HAP-1 (cell line): ENCODE measurements around the gene TTF2.
"Not testable (repeated sequence)": the region's sequence is repeated elsewhere in the genome, so short reads cannot be mapped to it uniquely, and the experiment has no call there.

Source experiments
- DNase-seq, 2 experiments: peaks; one replicate each; pipeline ENCODE4 v3.0.0-alpha.2; 2016 to 2020; ENCODE audit warnings: low spot score in 2 of 2
- H3K27me3 ChIP-seq: fragments of 250-450 bp; sonication (Bioruptor Pico); 2 replicates; pipeline ENCODE4 v1.5.1; 2020; ENCODE audit warnings: low read depth, mild to moderate bottlenecking, moderate library complexity
- H3K36me3 ChIP-seq: fragments of 250-450 bp; sonication (Bioruptor Pico); replicated peaks from 2 replicates; pipeline ENCODE4 v1.5.1; 2020; ENCODE audit warnings: mild to moderate bottlenecking
- H3K4me1 ChIP-seq: fragments of 250-450 bp; sonication (Bioruptor Pico); 2 replicates; pipeline ENCODE4 v1.5.1; 2020; ENCODE audit warnings: mild to moderate bottlenecking
- H3K4me3 ChIP-seq: fragments of 250-450 bp; sonication (Bioruptor Pico); 2 replicates; pipeline ENCODE4 v1.5.1; 2020; ENCODE audit warnings: mild to moderate bottlenecking, moderate library complexity
- H3K9me3 ChIP-seq: fragments of 250-450 bp; sonication (Bioruptor Pico); 2 replicates; pipeline ENCODE4 v1.5.1; 2020; ENCODE audit warnings: mild to moderate bottlenecking, moderate library complexity
- in situ Hi-C: fragments of 300-500 bp; cut with MboI; formaldehyde crosslinking; loops from 3 replicates; pipeline ENCODE4 v1.14.3; 2020; ENCODE audit warnings: low sequenced_read_pairs, inconsistent platforms, mixed read lengths

Gene TTF2

DNA sequence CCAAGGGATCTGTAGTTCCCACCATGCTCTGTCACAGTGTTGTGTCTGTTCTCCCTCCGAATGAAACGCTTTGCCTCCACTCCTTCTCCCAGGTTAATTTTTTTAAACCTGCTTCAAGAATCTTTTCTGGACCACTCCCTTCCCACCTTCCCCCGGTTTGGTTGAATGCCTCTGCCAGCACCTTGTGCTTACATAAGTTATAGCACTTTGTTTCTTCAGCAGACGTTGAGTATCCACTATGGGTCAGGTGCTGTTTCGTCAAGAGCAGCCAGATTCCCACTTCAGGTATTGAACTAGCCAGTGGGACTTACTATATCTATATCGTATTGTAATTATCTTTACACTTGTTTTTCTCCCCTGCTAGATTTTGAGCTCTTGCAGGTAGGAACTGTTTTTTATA, 27.6 kb downstream of the TTF2 start:
- Histone ChIP-seq H3K27me3 (no peaks in the 10 kb centered on the region), H3K36me3 (peaks cover 76% of the 10 kb centered on the region), H3K4me1 (no peaks in the 10 kb centered on the region; the same call in 1 of the 2 replicates), H3K9me3 (no peaks in the 10 kb centered on the region), H3K4me3 (no peak overlapping the region)
- DNase-seq: no peak
- in situ Hi-C loops: loop anchor here (25.0 kb wide), 1 partner anchor 850 kb away; the partner anchor contains the start of genes GDAP2 and WDR3

DNA sequence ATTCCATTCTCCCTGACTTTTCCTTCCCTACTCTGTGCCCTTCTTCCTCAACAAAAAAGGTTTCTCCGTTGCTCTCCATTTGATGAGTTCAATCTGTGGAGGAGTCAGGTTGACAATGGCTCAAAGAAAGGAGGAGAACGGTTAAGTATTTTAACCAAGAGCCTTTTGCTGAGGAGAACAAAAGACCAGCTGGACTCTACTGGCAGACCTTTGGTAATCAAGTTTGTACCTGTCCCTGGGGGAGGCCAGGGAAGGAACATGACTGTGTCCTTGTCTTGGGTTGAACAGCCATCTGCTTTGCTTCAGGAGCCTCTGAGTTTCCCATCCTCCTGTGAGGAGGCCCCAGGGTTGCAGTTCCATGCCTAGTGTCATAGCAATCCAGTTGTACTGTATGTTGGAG, 29.9 kb downstream of the TTF2 start:
- in situ Hi-C loops: loop anchor here (25.0 kb wide), 1 partner anchor 847 kb away; the partner anchor contains the start of genes GDAP2 and WDR3
- H3K36me3 ChIP-seq: peaks cover 84% of the 10 kb centered on the region
- H3K4me3 ChIP-seq: no peak overlapping the region
- H3K4me1 ChIP-seq: no peaks in the 10 kb centered on the region; the same call in 1 of the 2 replicates
- DNase-seq: no peak
- no peaks in the 10 kb centered on the region for H3K9me3 ChIP-seq
- H3K27me3 ChIP-seq: no peaks in the 10 kb centered on the region

DNA sequence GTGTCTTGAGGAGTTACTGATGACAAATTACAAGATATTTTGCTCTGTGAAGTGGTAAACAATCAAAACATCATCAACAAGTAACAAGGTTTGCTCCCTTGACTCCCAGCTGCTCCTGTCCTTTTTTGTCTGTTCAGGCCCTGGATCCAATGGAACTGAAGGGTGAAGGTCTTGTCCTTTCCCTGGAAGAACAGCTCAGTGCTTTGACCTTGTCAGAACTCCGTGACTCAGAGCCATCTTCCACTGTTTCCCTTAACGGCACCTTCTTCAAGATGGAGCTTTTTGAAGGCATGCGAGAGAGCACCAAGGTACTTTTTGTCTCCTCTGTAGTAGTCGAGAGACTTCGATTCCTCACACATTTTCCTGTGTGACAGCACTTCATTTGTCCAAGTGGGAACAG, 32.5 kb downstream of the TTF2 start:
- no peak overlapping the region for H3K4me3 ChIP-seq
- DNase-seq: no peak
- H3K27me3 ChIP-seq: no peaks in the 10 kb centered on the region
- H3K36me3 ChIP-seq: peaks cover 92% of the 10 kb centered on the region
- in situ Hi-C loops: loop anchor here (25.0 kb wide), 1 partner anchor 845 kb away; the partner anchor contains the start of genes GDAP2 and WDR3
- H3K4me1 ChIP-seq: no peaks in the 10 kb centered on the region; the same call in 1 of the 2 replicates
- H3K9me3 ChIP-seq: no peaks in the 10 kb centered on the region

DNA sequence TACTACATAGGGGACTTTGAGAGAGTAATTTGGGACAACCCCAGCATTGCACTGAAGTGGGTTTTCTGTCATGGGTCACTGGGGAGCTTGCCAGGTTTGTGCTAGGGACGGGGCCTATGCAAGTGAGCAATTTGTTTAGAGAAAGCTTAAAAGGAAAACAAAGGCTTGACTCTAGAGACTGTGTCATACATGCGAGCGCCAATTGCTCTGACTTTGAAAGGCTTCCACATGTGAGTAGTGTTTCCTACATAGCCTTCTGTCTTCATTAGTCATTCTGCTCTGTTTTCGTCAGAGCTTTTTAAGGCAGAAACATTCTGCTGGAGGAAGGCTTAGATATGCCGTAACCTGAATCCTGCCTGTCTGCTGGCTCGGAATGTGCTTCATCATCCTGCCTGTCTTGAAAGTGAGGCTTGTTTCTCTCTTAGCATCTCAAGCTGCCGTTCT, 33.0 kb downstream of the TTF2 start:
- H3K9me3 ChIP-seq: no peaks in the 10 kb centered on the region
- H3K4me1 ChIP-seq: no peaks in the 10 kb centered on the region; the same call in 1 of the 2 replicates
- no peak overlapping the region for H3K4me3 ChIP-seq
- no peaks in the 10 kb centered on the region for H3K27me3 ChIP-seq
- no peak for DNase-seq
- in situ Hi-C loops: loop anchor here (25.0 kb wide), 1 partner anchor 844 kb away; the partner anchor contains the start of genes GDAP2 and WDR3
- H3K36me3 ChIP-seq: peaks cover 92% of the 10 kb centered on the region

DNA sequence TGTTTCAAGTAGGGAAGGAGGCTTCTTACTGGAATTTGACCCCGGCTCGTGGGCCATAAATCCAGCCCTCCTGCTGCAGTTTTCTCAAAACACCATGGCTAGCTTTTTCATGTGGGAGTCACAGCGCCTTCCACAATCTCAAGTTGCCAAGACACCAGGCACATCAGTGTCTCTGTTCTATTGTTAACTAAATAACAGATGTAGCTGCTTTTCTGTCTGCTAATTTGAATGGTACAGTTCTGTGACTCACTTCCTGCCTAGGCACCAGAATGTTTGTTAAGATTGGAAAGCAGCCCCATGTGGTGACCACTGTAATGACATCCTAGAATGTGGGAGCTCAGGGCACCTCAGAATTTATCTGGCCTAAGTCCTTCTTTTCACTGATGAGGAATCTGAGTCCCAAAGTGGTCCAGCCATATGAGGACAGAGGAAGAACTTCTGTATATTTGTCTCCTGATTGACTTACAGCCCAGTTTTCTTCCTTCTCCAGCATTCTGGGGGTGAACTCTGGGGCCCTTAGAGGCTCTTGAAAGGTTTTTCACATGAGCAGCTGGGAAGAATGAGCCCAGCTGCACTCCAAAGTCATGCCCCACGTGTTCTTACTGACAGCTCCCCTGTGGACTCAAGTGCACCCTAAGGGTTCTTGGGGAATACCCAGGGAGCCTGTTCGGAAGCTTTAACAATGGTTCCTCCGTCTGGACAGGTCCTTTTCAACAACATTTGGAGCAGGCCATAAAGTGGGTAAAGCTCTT, 33.9 kb downstream of the TTF2 start:
- in situ Hi-C loops: loop anchor here (25.0 kb wide), 1 partner anchor 843 kb away; the partner anchor contains the start of genes GDAP2 and WDR3
- H3K4me1 ChIP-seq: no peaks in the 10 kb centered on the region; the same call in 1 of the 2 replicates
- H3K9me3 ChIP-seq: no peaks in the 10 kb centered on the region
- peaks cover 95% of the 10 kb centered on the region for H3K36me3 ChIP-seq
- H3K27me3 ChIP-seq: no peaks in the 10 kb centered on the region
- H3K4me3 ChIP-seq: no peak overlapping the region
- DNase-seq: no peak

DNA sequence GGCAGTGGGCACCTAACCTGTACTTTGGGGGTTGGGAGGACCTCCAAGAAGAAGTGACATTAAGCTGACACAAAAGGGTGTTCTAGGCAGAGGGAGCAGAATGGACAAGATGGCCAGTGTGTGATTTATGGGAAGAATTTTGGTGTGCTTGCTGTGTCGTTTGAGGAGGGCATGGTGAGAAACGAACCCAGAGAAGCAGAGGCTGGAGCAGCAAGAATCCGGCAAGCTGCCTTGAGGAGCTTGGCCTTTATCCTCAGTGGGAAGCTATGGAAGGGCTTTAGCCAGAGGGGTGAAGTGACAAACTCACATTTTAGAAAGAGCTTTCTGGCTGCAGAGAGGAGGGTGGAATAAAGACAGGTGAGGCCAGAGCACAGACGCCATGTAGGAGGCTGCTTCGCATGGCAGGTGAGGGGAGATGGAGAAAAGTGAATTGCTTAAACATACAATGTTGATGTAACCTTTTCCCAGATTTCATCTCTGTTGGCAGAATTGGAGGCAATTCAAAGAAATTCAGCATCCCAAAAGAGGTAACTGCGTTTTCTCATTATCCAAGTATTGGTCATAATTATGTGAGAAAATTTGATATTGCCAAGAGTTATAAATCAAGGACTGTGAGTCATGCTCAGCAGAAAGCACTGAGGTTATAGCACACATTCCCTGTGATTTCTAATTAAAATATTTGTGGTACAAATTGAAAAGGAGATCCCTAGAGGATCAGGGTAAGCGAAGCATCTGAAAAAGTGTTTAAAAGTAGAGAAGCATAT, 34.9 kb downstream of the TTF2 start:
- in situ Hi-C loops: loop anchor here (25.0 kb wide), 1 partner anchor 842 kb away; the partner anchor contains the start of genes GDAP2 and WDR3
- H3K36me3 ChIP-seq: peaks cover 96% of the 10 kb centered on the region
- H3K27me3 ChIP-seq: no peaks in the 10 kb centered on the region
- H3K4me3 ChIP-seq: no peak overlapping the region
- H3K4me1 ChIP-seq: no peaks in the 10 kb centered on the region; the same call in 1 of the 2 replicates
- no peak for DNase-seq
- no peaks in the 10 kb centered on the region for H3K9me3 ChIP-seq

DNA sequence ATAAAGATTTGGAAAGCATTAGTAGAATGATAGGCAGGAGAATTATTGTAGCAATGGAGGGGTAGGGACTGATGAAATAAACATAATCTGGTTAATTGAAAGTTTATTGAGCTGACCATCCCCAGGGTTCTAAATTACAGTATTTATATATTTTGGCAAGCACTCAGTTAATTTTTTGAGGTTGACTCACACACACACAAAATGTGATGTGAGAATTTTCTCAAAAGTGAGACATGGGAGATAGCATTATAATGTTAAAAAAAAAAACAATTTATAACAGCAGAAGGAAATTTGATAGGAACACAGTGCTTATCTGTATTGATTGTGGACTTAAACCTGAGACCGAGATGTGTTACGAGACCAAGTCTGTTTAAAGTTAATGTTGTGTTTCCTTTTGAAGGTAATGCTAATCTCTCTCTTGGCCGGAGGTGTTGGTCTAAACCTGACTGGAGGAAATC, 36.9 kb downstream of the TTF2 start:
- in situ Hi-C loops: loop anchor here (25.0 kb wide), 1 partner anchor 840 kb away; the partner anchor contains the start of genes GDAP2 and WDR3
- no peak for DNase-seq

DNA sequence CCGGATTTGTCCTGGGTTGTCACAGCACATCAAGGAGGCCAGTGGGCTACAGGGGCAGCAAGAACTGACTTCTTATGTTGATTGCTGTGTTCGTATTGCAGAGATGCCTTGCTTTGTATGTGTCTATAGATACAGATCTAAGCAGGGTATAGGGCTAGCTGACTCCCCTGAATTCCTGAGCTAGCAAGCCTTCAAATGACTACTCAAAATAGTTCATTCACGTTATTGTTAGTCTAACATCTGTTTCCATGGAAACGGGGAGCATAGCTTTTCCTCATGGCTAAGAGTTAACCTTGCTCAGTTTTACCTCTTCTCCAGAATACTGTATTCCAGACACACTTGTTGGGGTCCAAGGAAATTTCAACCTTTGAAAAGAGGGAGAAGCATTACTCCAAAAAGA, 37.3 kb downstream of the TTF2 start:
- in situ Hi-C loops: loop anchor here (25.0 kb wide), 1 partner anchor 840 kb away; the partner anchor contains the start of genes GDAP2 and WDR3
- Histone ChIP-seq H3K36me3 (peaks cover 98% of the 10 kb centered on the region), H3K4me3 (no peak overlapping the region), H3K9me3 (no peaks in the 10 kb centered on the region), H3K27me3 (no peaks in the 10 kb centered on the region), H3K4me1 (no peaks in the 10 kb centered on the region)
- DNase-seq: no peak

More for the DNA sequence above, 36.9 kb downstream of the TTF2 start:
- H3K36me3 ChIP-seq: peaks cover 99% of the 10 kb centered on the region
- no peaks in the 10 kb centered on the region for H3K9me3 ChIP-seq
- H3K4me3 ChIP-seq: no peak overlapping the region
- no peaks in the 10 kb centered on the region; the same call in 1 of the 2 replicates for H3K4me1 ChIP-seq
- no peaks in the 10 kb centered on the region for H3K27me3 ChIP-seq

DNA sequence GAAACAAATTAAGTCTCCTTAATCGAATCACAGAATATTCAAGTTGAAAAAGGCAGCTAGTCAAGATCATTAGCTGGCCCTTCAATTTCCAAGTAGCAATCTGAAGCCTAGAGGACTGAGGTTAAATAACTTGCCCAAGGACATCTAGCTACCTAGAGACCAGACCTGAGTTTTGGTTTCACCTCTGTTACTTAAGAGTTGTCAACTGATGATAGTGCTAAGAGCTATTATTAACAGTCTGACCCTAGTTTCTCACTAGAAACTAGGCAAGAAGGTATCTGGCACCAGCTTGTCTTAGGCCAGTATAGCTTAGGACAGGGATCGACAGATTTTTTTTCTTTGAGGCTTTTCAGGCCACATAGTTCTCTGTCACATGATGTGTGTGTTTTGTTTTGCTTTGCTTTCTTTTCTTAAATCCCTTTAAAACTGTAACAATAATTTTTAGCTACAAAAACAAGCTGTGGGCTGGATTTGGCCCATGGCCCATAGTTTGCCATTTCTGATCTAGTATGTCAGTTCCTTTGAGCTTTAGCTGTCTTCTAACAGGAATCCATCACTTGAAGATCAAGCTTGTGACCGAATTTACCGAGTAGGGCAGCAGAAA, 38.3 kb downstream of the TTF2 start:
- Histone ChIP-seq H3K9me3 (no peaks in the 10 kb centered on the region), H3K36me3 (peaks cover 96% of the 10 kb centered on the region), H3K4me1 (no peaks in the 10 kb centered on the region), H3K27me3 (no peaks in the 10 kb centered on the region), H3K4me3 (no peak overlapping the region)
- in situ Hi-C loops: loop anchor here (25.0 kb wide), 1 partner anchor 839 kb away; the partner anchor contains the start of genes GDAP2 and WDR3
- DNase-seq: no peak

DNA sequence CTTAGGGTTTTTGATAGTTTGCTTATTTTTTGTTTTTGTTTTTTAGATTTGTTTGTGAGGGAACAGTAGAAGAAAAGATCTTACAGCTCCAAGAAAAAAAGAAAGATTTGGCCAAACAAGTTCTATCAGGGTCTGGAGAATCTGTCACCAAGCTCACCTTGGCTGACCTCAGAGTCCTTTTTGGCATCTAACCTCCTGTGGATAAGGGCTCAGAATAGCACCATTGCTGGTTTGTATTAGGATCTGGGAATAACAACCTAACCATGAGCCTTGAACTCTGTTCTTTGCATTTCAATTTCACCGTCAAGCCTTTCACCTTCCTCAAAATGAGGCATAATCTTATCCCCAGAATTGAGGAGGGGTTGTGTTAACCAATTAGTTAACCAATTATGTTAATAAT, 41.2 kb downstream of the TTF2 start:
- no peak overlapping the region for H3K4me3 ChIP-seq
- H3K27me3 ChIP-seq: no peaks in the 10 kb centered on the region
- H3K4me1 ChIP-seq: no peaks in the 10 kb centered on the region
- H3K36me3 ChIP-seq: peaks cover 74% of the 10 kb centered on the region
- H3K9me3 ChIP-seq: no peaks in the 10 kb centered on the region
- in situ Hi-C loops: no loop called here
- DNase-seq: no peak

DNA sequence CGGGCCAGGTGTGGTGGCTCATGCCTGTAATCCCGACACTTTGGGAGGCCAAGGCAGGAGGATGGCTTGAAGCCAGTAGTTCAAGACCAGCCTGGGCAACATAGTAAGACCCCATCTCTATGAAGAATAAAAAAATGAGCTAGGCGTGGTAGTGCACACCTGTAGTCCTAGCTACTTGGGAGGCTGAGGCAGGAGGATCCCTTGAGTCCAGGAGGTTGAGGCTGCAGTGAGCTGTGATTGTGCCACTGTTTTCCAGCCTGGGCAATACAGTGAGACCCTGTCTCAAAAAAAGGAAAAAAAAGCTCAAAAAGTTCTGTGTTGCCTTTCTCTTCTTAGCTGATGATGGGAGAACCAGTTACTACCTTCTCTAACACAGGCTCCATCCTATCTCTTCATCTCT, 41.7 kb downstream of the TTF2 start:
- H3K27me3 ChIP-seq, DNase-seq, H3K9me3 ChIP-seq, H3K4me3 ChIP-seq, H3K4me1 ChIP-seq, in situ Hi-C loops: not testable (repeated sequence)
- peaks cover 69% of the 10 kb centered on the region for H3K36me3 ChIP-seq

DNA sequence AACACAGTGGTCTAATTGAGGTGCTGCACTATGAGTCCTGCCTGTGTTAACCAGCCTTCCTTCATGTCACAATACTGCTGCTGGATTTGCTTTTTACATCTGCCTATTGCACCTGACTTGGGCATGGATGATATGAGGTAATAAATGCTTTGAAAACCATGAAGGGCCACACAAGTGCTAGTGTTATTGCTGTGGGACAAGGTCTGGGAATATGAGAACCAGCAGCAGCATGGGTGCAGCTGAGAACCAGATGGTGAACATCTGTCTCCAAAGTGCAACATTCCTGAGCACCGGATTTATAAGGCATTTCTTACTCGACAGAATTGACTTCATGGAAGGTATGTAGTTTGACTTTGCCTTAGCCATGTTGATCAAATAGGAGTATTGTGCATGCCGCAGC, 44.9 kb downstream of the TTF2 start:
- in situ Hi-C loops: no loop called here
- H3K36me3 ChIP-seq: peaks cover 38% of the 10 kb centered on the region
- H3K4me3 ChIP-seq: no peak overlapping the region
- H3K27me3 ChIP-seq: no peaks in the 10 kb centered on the region
- H3K4me1 ChIP-seq: no peaks in the 10 kb centered on the region
- no peak for DNase-seq
- H3K9me3 ChIP-seq: no peaks in the 10 kb centered on the region; the same call in 1 of the 2 replicates

DNA sequence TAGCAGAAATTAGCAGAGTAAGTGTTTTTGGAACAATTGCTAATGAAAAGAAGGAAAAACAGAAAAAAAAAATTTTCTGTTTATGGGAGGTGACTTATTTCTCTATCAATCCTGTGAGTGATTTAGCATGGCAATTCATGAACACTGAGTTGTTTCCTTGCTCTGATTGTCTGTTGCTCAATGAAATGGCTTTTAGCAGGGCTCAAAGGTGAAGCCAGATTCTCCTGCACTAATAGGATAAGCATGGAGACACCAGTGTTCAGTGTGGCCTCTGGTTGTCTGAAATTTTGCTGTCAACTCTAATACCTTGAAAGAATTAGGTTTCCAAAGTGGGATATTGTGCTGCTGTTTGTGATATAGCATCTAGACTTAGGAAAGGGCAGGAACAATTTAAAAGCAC, 45.6 kb downstream of the TTF2 start:
- in situ Hi-C loops: no loop called here
- H3K4me1 ChIP-seq: no peaks in the 10 kb centered on the region
- no peaks in the 10 kb centered on the region for H3K27me3 ChIP-seq
- peaks cover 31% of the 10 kb centered on the region for H3K36me3 ChIP-seq
- H3K9me3 ChIP-seq: no peaks in the 10 kb centered on the region; the same call in 1 of the 2 replicates
- no peak for DNase-seq
- no peak overlapping the region for H3K4me3 ChIP-seq
